DLD1 (cell line): Measurements from ENCODE around the gene STRBP.

Experiments
- in situ Hi-C: cut with HindIII; loops from 2 replicates; pipeline ENCODE4 v1.10.0; 2017; ENCODE audit warnings: low sequenced_read_pairs

STRBP gene

DNA sequence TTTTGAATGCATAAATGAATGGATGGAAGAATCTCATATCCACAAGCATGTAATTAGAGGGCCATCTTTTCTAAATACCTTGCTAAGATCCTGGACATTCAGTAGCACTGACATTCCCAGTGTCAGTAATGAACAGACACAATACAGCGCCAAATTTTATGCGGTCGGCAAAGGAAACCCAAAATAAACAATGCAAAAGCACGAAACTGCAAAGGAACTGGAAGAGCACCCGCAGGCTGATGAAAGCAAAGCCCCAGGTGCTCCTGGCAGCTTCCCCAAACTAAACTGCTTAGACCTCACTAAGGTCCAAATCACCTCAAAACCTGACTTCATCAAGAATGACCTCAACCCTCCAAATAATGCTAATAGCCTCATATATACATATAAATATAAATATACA lies 133.0 kb downstream of the STRBP start:
- in situ Hi-C loops: no loop called here

DNA sequence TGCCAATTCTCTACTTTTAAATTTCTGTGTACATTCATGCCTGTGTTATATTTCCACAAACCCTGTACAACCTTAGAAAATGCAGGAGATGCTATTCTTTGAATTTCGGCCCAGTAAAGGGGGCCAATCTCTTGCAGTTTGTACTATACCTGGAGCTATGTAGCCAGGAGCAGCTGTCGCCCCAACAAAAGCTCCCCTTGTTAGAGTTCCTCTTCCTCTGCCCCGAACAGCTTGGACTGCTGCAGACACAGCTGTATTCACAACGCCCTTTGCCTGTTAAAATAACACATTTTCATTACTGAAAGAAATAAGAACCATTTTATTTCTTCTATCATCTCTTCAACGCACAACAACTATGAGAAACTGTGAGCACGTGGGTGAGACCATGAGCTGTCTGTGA lies 135.7 kb downstream of the STRBP start:
- in situ Hi-C loops: no loop called here

DNA sequence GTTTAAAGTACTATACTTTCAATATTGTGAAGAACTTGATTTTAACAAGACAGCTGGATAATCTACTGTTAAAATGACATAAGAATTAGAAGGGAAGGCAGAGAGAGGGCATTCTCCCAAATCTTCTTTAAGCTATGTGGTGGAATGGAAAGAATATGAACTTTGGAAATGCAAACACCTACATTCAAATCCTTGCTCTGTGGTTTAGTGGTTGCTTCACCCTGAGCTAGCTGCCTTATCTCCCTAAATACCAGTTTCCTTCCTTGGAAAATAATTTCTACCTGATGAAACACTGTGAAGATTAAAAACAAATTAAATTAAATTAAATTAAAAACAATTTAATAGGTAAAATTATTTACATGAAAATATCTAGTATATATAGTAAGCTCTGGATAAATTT lies 136.4 kb downstream of the STRBP start:
- in situ Hi-C loops: no loop called here

DNA sequence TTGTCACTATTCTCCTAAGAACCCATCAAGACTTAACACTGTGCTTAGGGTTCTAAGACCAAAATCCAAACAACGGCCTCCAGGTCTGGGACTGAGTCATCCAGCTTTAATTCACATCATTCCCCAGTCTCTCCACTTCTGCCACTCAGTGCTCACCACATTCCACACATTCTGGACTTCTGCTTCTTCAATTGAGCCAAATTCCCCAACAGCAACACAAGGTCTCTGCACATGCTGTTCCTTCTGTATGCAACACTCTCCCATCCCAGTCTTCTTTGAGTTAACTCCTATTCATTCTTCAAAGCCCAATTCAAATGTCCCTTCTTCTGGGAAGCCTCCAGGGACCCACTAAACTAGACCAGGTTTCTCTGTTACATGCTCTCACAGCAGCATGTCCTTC lies 137.1 kb downstream of the STRBP start:
- in situ Hi-C loops: no loop called here

DNA sequence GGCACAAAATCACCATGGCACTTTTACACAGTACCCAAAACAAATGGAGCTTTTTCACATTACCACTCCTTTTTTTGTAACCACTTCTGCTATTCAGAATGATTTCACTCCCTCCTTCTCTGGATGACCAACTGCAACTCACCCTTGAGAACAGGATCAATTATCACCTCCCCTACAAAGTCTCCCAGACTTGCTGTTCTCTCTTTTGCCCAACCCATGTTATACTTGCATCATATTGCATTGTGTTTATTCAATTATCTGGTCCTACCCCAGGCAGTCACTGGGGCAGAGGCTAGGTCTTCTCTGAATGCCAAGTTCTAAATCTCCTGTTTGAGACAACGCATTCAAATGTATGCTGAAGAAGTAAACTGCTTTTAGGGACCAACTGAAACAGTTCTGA lies 139.0 kb downstream of the STRBP start:
- in situ Hi-C loops: no loop called here

DNA sequence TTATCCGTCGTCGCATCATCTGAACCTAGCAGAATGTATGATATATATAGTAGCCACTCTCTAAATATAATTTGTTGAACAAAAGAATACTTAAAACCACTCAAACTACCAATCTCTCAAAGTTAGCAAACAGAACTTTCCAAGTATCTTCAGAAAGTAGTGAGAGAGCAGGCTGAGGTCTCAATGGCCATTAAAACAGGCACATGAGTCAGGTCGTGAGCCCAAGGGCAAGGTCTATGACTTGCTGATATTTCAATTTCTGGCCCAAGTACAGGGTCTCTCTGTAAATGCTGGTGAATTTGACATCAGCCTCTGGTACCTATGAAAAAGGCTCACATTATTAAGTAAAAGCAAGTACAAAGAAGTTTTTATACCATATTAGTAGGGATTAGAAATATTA lies 139.8 kb downstream of the STRBP start:
- in situ Hi-C loops: no loop called here

DNA sequence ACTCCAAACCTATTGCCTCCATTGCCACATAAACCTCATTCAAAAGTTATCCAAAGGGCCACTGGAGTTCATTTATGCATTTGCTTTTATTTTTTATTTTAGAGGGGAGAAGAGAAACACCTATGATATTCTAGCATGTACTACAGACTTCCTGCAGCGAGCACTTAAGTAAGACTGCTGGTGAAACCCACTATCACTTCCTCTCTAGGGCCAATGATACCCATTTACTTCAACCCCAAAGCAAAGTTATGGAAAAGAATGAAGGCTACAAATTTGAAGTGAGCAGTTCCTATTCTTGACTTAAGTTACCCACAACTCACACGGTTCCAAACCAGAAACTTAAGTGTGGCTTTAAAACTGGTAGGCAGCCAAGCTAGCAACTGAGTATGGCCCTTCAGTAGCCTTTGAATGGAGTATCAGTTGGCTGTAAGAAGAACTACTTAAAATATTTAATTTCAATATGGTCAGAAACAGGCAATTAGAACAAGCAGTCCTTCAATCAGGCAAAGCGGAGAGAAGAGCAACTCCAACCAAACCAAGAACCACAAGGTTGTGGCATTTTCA lies 140.8 kb downstream of the STRBP start:
- in situ Hi-C loops: no loop called here

DNA sequence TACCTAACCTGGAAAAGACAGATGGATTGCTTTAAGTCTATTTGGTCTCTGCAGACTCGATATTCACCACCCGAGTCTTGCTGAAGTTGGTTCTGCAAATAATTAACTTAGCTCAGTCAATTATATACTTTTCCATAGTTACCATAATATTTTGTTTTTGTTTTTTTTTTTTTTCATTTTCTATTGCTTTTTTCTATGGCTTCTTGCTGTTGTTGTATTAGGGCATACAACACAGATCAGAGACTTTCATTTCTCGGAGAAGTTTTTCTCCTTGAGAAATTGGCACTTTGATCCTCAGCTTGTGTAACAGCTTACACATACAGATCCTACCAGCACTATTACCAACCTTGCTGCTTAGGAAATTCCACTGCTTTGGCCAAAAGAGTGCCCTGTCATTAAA lies 146.9 kb downstream of the STRBP start:
- in situ Hi-C loops: no loop called here

DNA sequence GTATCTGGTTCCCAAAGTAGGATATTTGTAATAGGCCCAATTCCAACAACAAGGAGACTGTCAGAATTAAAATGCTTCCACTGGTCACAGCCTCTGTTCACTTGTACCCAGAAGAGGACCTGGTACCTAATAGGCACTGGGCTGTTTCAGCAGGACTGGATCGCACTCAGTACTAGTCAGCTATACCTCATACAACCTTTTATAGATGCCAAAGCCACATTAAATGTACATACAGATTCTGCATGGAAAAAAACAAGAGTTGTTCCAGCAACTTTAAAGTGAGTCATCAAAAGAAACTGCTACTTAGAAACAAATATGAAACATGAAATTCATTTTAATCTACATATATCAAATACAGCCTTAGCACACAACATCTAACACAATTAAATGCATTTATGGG lies 147.4 kb downstream of the STRBP start:
- in situ Hi-C loops: no loop called here

DNA sequence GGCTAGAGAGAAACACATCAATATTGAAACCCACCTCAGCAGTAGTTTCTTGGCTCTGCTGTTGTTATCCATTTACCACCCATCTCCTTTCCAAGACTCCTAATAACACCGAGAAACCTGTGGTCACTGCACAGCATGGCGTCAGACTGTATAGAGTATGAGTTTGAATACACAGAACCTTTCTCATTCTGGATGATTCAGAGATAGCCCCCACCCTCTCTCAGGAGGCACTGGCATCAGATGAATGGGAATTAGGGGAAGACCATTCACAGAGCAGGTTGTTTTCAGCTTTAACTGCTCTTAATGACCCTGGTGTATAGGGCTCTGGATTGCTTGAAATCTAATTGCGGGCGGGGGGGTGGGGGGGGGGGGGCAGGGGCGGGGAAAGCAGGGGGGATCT lies 148.3 kb downstream of the STRBP start:
- in situ Hi-C loops: no loop called here

DNA sequence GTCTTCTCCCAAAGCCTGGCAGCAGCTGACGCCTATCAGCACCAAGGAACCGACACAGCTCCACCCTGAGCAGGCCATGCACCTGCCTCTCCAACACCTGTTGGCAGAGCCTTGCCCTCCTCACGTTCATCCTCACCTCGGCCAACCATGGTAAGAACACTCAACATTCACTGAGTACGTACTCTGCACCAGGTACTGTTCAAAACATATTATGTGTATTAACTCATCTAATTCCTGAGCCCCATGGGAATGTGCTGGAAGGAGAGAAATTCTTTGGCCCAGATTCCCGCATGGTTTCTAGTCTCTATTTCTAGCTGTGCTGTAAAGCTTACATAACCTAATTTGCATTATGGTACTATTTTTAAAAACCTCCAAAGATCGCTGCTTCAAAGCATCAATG lies 148.8 kb downstream of the STRBP start:
- in situ Hi-C loops: no loop called here

DNA sequence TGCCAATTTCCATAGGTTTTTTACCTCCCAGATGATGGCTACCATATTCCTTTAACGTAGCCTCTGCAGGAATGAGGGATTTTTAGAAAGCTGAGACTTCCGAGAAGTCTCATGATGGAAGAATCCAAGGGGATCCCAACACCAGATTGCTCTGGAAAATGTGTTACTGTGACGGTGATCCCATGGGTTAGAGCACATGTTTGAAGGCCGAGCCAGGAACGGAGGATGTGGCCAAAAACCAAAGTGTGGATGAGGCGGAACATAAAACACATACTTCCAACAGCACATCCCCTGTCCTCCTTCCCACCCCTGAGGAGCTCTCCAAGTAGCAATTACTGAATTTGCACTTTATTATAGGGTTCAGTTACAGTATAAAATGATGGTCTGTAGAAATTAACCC lies 152.3 kb downstream of the STRBP start:
- in situ Hi-C loops: no loop called here

DNA sequence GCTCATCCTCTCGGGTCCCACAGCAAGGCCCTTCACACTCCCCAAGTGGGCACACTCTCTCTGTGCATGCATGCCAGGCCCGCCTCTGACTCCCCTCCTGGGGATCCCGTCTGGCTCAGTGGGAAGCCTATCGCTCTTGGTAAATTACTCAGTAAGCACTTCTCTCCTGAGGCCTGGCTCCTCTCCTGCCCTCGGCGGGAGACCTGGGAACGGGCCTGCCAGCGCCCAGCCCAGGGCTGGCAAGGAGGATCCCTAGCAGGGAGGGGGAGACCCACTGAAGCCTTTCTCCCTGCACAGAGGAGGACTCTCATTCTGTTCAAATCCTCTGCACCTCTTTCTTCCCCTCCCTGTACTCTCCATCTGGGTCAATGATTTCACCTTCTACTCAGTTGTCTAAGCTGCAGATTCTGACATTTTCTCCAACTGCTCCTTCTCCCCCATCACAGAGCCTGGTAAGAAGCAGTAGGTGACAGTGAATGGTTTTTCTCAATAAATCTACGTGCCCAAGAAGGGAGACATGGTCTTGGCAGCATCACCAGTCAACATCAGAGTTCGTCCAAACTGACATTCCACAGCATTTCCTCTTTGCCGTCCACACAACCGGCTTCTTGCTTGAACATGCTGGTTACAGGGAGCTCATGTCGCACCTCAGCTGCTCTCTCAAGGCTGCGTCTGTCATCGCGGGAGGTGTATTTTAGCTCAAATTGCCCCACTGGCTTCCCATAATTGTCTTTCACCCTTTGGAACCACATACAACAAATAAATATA lies 153.1 kb downstream of the STRBP start:
- in situ Hi-C loops: no loop called here

DNA sequence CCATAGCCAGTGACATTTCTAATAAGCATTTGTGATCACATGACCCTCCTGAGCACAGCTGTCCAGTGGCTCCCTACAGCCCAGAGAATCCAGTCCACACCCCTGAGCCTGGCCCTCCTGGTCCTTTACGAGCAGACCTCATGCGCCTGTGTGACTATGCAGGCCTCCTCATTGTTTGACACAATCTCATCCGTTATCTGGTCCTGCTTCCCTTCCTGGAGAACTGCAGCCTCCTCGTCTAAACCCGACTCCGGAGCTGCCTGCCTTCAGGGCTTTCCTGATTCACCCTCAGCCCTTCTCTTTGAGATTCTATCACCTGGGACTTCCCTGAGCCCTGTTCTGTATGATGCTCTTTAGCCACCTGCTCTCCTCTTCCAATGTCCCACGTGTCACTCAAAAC lies 155.2 kb downstream of the STRBP start:
- in situ Hi-C loops: no loop called here

DNA sequence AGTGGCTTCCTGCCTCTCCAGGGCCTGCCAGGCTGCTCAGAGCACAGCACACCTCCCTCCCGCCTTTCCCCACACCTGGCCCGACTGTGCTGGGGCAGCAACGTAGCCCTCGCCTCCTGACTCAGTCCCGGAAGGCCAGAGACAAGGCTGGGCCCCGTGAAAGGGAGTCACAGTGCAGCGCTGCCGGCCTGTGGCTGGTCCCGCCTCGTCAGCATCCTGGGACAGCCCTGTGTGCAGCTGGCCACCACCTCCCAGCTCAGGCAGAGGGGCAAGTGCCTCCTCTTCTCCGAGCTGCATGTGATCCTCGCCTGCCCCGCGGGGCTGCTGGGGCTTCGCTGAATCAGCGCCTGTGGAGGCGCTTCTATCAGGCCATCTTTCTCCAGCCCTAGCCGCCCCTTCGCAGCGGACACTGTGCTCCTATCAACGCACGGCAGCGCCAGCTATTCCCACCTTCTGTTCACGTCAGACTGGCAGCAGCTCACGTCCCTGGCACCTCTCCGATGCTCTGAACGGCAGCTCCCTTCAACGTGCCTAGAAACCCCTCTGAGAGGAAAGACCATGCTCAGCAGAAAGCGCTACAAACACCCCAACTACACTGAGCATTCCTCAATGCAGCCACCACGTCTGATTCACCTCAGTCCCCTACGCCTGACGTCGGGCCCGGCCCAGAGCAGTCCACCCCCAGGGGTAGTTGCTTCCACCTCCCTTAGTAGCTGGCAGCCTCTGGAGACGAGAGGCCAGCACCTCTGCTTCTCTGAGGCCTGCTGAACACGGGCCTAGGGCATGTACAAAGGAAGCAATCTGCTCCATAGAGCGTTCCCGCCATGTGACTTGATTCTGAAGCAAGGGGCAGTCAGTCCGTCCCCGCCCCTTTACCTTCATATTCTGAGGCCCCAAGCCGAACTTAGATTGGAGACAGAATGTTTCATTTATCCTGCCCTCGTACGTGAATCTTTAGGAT lies 156.1 kb downstream of the STRBP start:
- in situ Hi-C loops: no loop called here

DNA sequence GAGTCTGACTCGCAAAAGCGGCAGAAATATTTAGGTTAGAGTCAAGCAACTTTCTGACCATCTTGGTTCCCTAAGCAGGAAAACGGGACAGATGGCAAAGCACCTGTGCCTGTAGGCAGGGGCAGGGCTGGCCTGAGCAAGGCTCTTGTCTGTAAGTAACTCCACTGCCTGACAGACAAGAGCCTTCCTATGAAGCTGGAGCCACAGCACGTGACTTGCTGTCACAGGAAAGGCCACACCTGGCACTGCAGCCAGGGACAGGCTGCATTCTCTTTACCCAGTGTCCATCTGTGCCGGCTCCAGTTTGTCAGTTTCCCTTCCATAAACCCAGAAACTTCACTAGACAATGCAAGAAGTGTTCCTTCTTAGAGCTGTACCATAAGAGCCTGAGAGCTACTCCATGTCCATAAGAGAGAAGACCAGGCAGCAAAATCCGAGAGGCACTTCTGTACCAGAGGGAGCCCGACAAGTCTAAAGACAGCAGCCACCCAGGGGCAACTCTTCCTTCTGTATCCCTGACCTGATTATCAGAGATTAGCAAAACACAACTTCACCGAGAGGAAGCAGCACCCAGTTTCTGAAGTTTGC lies 156.9 kb downstream of the STRBP start:
- in situ Hi-C loops: no loop called here

DNA sequence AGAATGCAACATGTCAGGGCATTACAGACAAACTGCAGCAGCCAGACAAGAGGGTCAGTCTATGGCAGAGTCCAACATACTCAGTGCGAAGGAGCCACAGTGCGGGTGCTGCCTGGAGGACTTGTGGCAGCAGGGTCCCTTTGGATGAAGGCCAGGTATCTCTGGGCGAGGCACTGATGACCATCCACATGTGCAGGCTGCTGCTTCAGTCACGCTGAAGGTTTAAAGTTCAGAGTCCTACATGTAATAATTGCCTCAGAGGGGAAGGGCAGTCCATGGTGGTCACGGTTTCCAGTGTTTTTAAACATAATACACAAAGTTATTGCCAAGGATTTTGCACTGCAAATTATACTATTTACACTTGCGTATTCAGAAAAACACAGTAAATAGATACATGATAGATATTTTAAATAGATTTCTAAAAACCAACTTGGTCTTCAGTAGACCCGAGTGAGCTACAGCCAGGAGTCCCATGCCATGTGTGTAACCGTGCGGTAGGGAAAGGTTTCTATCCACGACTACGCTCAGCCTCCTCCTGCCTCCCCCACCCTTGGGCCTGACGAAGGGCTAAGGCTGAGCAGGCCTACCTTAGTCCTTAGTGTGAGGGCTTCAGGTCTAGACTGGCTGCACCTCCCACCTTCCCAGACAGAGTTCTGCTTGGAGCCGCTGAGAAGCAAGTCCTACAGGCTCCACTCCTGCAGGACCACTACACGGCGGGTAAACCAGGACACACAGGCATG lies 158.7 kb downstream of the STRBP start:
- in situ Hi-C loops: no loop called here

DNA sequence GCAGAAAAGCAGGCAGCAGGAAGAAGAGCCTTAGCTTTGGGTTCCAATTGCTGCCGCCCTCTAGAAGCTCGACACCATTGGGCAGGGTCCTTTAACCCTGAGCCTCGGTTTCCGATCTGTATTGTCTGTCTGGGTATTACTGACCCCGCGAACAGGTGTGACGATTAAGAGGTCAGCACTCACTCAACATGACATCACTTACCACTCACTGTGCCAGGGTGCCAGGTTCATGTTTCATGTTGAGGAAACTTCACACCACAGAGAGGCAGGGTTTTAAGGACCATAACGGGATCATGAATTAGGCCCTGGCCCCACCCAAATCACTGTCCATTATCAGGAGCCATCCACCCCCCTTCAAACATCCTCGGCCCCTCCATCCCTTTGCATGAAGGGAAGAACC lies 159.4 kb downstream of the STRBP start:
- in situ Hi-C loops: no loop called here

DNA sequence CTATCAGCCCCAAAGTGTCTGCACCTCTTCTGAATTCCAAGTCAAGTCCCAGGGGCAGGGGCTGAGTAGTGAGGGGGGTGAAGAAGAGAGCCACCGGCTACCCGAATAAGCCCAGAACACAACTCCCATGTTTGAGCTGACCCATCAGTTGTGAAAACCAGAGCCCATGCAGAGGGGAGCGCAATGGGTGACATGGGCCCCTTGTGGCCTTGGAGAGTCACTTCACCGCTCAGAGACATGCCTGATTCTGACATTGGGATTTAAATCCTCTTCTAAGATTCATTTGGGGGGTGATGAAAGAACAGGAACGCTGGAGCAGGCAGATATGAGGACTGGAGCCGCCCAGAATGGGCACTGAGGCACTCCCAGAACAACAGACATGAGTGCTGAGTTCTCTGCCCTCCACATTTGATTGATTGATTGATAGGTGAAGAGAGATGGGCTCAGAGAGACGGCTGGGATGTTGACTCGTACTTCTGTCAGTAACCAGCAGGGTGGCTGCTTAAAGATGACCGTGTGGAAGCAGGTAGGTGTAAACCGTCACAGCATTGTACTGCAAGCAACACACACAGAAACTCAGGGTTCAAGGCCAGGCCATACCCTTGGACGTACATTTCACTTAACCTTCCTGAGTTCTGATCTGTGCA lies 160.6 kb downstream of the STRBP start:
- in situ Hi-C loops: no loop called here

DNA sequence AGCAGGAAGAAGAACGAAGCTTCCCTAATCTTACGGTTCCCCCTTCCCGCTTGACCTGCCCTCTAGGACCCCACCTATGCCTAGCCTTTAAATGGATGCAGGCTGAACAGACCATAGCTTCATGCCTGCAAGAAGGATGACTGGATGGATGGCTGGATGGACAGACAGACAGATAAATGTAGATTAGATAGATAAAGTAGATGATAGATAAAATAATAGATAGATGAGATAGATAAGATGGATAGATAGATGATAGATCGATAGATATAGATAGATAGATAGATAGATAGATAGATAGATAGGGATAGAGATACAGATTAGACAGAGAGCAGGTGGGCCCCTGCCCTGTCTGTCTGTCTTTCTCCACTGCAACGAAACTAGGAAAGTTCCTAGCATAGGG lies 162.9 kb downstream of the STRBP start:
- in situ Hi-C loops: no loop called here
